WTC11 (cell line): ENCODE measurements around the gene TMEM54.

Source experiments
- CBFB ChIP-seq: sonication (generic); formaldehyde crosslinking; IDR thresholded peaks from 2 replicates; pipeline ENCODE4 v1.8.1; 2022; ENCODE audit warnings: mild to moderate bottlenecking, low read depth, missing genetic modification reagents
- IRF1 ChIP-seq: sonication (generic); formaldehyde crosslinking; IDR thresholded peaks from 2 replicates; pipeline ENCODE4 v1.8.0; 2023; ENCODE audit warnings: missing genetic modification reagents
- IRF2 ChIP-seq: sonication (generic); formaldehyde crosslinking; IDR thresholded peaks from 2 replicates; pipeline ENCODE4 v1.8.0; 2022; ENCODE audit warnings: low read depth, missing genetic modification reagents, borderline replicate concordance
- JUN ChIP-seq: sonication (generic); formaldehyde crosslinking; IDR thresholded peaks from 2 replicates; pipeline ENCODE4 v1.8.0; 2023; ENCODE audit warnings: mild to moderate bottlenecking, missing genetic modification reagents
- NFYB ChIP-seq: sonication (generic); formaldehyde crosslinking; conservative IDR thresholded peaks from 2 replicates; pipeline ENCODE4 v1.8.0; 2022; ENCODE audit warnings: low read depth, missing genetic modification reagents
- SOX15 ChIP-seq: fragments of 250-450 bp; sonication (Bioruptor Pico); IDR thresholded peaks from 2 replicates; pipeline ENCODE4 v1.9.0; 2021; ENCODE audit warnings: mild to moderate bottlenecking
- SP1 ChIP-seq: sonication (generic); formaldehyde crosslinking; conservative IDR thresholded peaks from 2 replicates; pipeline ENCODE4 v1.8.1; 2022; ENCODE audit warnings: missing genetic modification reagents
- TCF7 ChIP-seq: sonication (generic); formaldehyde crosslinking; IDR thresholded peaks from 2 replicates; pipeline ENCODE4 v1.8.0; 2022; ENCODE audit warnings: mild to moderate bottlenecking, low read depth, missing genetic modification reagents, moderate library complexity
- TP53 ChIP-seq: sonication (generic); formaldehyde crosslinking; IDR thresholded peaks from 2 replicates; pipeline ENCODE4 v1.8.1; 2023; ENCODE audit warnings: mild to moderate bottlenecking, missing genetic modification reagents
- ZNF263 ChIP-seq: sonication (generic); formaldehyde crosslinking; IDR thresholded peaks from 2 replicates; pipeline ENCODE4 v1.8.1; 2022; ENCODE audit warnings: low read depth, mild to moderate bottlenecking, moderate library complexity, missing genetic modification reagents
- TF ChIP-seq, protein P1 (sequence below): fragments of 200-600 bp; IDR thresholded peaks from 2 replicates; pipeline ENCODE4 v1.8.0; 2022; ENCODE audit warnings: antibody characterized with exemption
- TF ChIP-seq, protein P2 (sequence below): sonication (generic); formaldehyde crosslinking; IDR thresholded peaks from 2 replicates; pipeline ENCODE4 v1.8.1; 2023; ENCODE audit warnings: mild to moderate bottlenecking, missing genetic modification reagents
- TF ChIP-seq, protein P3 (sequence below): fragments of 250-450 bp; sonication (Bioruptor Pico); IDR thresholded peaks from 2 replicates; pipeline ENCODE4 v1.9.0; 2021; ENCODE audit warnings: mild to moderate bottlenecking

- TF ChIP-seq, protein P1, sequence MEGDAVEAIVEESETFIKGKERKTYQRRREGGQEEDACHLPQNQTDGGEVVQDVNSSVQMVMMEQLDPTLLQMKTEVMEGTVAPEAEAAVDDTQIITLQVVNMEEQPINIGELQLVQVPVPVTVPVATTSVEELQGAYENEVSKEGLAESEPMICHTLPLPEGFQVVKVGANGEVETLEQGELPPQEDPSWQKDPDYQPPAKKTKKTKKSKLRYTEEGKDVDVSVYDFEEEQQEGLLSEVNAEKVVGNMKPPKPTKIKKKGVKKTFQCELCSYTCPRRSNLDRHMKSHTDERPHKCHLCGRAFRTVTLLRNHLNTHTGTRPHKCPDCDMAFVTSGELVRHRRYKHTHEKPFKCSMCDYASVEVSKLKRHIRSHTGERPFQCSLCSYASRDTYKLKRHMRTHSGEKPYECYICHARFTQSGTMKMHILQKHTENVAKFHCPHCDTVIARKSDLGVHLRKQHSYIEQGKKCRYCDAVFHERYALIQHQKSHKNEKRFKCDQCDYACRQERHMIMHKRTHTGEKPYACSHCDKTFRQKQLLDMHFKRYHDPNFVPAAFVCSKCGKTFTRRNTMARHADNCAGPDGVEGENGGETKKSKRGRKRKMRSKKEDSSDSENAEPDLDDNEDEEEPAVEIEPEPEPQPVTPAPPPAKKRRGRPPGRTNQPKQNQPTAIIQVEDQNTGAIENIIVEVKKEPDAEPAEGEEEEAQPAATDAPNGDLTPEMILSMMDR, result no peak
- TF ChIP-seq TCF7 (CRISPR knock-in tag) (no peak), SP1 (no peak), TP53 (no peak), CBFB (CRISPR knock-in tag) (no peak), JUN (no peak), SOX15 (no peak), NFYB (no peak), ZNF263 (no peak), IRF1 (CRISPR knock-in tag) (no peak), IRF2 (CRISPR knock-in tag) (no peak)
- TF ChIP-seq, protein P2, sequence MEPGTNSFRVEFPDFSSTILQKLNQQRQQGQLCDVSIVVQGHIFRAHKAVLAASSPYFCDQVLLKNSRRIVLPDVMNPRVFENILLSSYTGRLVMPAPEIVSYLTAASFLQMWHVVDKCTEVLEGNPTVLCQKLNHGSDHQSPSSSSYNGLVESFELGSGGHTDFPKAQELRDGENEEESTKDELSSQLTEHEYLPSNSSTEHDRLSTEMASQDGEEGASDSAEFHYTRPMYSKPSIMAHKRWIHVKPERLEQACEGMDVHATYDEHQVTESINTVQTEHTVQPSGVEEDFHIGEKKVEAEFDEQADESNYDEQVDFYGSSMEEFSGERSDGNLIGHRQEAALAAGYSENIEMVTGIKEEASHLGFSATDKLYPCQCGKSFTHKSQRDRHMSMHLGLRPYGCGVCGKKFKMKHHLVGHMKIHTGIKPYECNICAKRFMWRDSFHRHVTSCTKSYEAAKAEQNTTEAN, result no peak
- TF ChIP-seq, protein P3, sequence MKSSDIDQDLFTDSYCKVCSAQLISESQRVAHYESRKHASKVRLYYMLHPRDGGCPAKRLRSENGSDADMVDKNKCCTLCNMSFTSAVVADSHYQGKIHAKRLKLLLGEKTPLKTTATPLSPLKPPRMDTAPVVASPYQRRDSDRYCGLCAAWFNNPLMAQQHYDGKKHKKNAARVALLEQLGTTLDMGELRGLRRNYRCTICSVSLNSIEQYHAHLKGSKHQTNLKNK, result no peak
Measured at GRCh38 chr1:32949519-32949918, 48.3 kb upstream of the TMEM54 start.
